GM08714 (cell line): ENCODE measurements around the gene LMX1A.

Experiments
- H3K4me3 ChIP-seq: fragments of 200-500 bp; sonication (Bioruptor generic); 2 replicates; pipeline ENCODE4 v1.5.1; 2014; ENCODE audit warnings: mild to moderate bottlenecking, low read length, inconsistent platforms
- ZNF274 ChIP-seq: IDR thresholded peaks from 2 replicates; pipeline ENCODE4 v1.6.1; 2012; ENCODE audit warnings: mild to moderate bottlenecking, low read depth, low read length

The LMX1A gene

GRCh38 chr1:165287329-165287728 is 69.2 kb downstream of the LMX1A start:
- no peak overlapping the region for H3K4me3 ChIP-seq
- TF ChIP-seq ZNF274, result no peak

DNA sequence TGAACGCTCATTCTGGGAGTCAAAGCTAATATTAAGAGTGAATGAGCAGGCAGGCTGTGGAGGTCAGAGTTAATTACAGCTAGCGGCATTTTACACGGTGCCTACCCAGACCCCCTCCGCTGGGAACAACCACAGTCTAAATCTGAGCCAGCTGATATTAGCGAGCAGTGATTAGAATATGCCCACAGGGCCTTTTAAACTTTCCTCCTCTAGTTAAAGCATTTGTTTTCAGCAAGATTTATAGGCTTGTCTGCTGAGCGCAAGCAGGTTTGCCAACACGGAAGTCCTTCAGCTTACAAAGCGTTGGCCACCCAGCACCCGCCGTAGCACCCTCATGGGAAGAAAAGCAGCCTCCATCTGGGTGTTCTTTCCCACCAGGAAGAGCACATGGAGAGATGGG is 72.1 kb downstream of the LMX1A start:
- H3K4me3 ChIP-seq, result no peak overlapping the region
- TF ChIP-seq ZNF274, result no peak

DNA sequence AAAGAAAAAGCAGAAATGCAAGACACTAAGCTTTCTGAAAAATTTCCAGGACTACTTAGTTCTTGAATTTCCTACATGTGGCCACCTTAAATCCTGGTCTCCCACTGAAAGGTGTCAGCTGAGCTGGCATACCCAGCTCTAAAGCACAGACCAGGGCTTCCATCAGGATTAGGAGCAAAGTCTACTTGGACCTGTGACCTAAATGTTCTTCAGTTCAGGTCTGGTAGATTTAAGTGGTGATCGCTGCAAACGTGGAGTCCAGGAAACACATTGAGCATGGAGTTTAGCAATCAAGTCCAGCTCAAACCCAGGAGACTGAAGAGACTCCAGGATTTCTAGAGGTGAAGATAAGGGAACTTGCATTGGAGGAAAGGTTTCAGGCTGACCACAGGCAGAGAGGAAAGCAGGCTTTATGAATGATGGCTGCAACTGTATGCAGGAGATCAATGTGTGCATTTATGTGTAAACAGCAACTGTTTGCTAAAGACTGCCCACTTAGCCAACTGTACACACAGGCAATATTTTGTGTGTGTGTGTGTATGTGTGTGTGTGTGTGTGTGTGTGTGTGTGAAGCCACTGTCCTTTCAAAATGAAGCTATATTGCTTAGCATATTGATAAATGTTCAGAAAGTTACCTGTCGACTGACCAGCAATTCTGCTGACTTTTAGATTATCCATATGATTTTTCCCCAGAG is 75.2 kb downstream of the LMX1A start:
- TF ChIP-seq ZNF274, result no peak
- H3K4me3 ChIP-seq, result no peak overlapping the region

- H3K4me3 ChIP-seq, result no peak overlapping the region
- no peak for TF ChIP-seq ZNF274
These were observed 76.6 kb downstream of the LMX1A start for GRCh38 chr1:165279882-165280281.

DNA sequence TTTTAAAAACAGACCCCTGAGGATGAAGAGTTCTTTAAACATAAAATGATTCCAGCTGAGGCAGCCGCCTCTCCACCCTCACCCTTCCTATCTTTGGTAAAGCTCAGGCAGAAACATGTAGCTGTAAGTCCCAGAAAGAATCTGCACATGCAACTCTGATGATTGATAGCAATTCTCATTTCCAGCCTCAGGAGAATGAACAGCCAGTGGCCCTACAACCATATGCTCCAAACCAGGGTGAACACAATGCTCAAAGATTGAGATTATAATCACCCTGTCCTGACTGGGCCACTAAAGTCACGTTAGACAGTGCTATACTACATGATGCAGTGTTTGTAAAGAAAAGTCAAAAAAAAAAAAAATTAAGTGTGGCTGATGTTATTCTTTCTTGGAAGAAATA is 80.2 kb downstream of the LMX1A start:
- TF ChIP-seq ZNF274, result no peak
- H3K4me3 ChIP-seq, result no peak overlapping the region

DNA sequence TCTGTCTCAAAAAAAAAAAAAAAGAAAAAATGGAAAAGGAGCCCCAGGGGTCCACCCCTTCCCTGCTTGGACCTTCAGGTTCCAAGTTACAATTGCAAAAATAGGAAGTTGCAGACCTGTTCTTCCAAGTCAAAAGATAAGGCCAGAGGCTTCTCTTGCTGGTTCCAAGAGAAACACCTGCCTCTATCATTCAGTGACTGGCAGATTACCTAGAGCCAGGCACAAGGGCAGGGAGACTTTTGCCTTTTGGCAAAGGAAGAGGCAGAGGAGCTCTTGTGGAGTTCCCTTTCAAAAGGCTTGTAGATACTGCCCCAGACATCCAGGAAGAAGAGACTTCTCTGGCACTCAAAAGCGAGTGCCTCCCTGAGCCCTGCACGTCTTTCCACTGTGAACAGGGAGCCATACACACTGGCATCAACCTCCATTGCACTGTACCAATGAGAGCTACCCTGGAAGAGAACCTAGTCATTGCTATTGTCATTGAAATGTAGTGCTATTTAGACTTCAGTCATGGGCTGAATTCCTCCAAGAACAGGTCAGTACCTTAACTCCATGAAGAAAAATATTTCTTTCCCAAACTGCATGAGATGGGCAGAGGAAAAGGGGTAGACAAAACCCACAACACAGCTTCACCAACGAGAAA is 91.2 kb downstream of the LMX1A start:
- H3K4me3 ChIP-seq, result no peak overlapping the region
- no peak for TF ChIP-seq ZNF274

DNA sequence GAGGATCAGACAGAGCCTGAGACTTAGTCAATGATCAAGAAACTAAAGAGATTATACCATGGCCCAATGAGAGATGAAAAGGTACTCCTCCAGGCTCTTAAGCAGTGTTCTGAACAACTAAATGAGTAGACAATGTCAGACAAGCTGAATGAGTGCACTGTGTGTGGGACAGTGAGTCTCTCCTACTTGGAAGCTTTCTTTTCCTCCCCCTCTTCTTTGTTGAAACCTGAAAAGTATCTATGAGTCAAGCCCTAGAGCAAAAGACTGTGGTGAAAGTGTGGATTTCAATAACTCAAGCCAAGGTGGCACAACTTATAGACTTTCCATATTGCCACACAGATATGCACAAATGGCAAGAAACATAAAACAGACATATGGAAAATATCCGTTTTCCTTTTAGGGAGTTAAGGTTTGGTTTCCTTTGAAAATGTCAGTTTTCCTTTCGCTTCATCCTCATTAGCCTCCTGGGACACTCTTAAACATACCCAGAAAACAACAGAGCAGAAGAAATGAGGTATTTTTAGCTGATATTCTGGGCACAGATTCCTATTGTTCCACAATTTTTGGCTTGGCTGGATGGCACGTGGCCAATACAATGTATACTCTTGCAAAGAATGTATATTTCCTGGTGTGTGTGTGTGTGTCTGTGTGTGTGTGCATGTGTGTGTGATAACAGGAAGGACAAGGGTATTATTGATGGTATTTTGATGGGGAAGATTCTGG is 96.6 kb downstream of the LMX1A start:
- H3K4me3 ChIP-seq, result no peak overlapping the region
- no peak for TF ChIP-seq ZNF274

DNA sequence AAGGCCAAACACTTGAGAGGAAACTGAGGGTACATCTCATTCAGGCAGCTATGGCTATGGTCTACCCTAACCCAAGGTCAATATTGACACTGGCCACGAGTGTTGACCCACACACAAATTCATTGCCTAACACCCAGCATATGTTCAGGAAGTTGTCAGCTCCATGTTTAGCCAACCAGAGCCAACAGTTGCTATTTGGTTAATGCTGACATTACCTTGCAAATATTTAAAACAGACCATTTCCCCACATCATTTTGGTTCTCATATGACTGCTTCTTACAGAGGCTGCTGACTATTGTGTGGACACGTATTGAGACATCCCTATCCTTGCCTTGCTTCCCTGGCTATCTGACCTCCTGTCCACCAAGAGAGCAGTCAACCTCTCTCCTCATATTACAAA is 97.3 kb downstream of the LMX1A start:
- no peak for TF ChIP-seq ZNF274
- H3K4me3 ChIP-seq, result no peak overlapping the region

GRCh38 chr1:165257969-165258459 is 98.5 kb downstream of the LMX1A start:
- no peak overlapping the region for H3K4me3 ChIP-seq
- TF ChIP-seq ZNF274, result no peak

DNA sequence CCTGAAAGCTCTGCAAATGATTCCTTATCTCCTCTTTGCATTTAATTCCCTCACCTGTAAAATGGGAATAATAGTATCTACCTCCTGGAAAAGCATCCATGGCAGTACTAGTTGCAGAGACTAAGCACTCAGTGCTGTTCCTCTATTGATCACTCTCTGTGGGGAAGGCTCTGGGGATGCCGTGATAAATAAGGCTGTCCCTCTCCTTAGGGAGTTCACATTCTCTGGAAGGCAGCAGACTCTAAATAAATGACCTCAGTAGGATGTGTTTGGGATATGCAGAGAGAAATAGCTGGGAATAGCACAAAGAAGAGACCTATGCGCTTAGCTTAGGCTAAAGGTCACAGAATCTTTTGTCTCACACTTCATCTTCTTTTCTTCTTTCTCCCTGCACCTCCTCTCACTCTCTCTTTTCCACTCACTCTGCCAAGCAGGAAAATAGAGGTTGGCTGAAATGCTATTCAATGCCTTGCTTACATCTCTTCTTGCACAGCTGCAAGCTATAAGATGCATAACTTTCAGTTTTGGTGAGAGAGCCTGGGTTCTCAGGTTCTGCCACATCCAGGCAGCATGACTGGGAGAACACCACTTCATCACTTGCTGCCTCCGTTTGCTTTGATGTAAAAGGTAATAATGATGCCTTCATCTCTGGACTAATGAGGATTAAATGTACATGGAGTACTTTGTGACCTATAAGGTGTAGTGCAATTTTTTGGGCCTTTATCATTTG is 101.5 kb downstream of the LMX1A start:
- H3K4me3 ChIP-seq, result no peak overlapping the region
- no peak for TF ChIP-seq ZNF274

DNA sequence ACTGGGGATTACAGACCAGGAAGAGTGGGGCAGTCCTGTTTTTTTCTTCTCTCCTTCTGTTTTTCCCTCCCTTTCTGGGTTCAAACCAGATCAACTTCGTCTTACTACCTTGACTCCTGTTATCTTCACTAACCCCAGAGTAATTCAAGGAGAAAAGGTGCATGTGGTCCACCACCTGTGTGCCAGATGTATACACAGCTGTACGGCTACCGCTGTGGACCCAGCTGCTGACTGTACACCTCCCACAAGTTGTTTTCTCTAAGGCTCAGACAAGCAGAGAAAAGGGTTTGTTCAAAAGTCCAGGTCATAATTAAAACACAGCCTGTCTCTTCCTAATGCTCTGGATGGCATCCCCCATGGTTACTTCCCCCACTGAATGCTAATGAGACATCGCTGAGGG is 102.1 kb downstream of the LMX1A start:
- no peak for TF ChIP-seq ZNF274
- no peak overlapping the region for H3K4me3 ChIP-seq

- H3K4me3 ChIP-seq, result no peak overlapping the region
- no peak for TF ChIP-seq ZNF274
These were observed 102.7 kb downstream of the LMX1A start for GRCh38 chr1:165253818-165254254.

DNA sequence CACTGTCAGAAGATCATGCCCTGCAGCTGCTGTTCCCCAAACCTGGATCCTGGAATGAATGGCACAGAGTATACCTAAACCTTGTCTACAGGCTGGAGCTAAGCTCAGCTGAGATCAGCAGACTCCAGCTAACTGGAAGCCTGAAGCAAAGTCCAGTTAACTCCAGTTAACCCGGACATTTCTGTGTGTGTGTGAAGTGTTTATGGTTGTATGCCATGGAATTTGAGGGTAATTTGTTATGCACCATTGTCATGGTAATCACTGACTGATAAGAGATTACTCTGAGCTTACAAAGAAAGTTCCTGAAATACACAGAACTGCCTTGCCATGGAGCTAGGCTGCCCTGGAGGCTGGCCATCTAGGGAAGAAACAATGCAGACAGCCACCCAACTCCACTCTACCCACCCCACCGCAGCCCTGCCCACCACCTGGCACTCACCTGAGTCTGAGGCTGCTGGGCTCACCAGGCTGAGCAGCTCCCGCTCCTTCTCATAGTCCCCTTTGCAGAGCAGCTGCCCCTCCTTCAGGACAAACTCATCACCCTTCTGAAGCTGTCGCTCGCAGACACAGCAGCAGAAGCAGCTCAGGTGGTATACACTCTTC is 107.4 kb downstream of the LMX1A start:
- no peak for TF ChIP-seq ZNF274
- no peak overlapping the region for H3K4me3 ChIP-seq

DNA sequence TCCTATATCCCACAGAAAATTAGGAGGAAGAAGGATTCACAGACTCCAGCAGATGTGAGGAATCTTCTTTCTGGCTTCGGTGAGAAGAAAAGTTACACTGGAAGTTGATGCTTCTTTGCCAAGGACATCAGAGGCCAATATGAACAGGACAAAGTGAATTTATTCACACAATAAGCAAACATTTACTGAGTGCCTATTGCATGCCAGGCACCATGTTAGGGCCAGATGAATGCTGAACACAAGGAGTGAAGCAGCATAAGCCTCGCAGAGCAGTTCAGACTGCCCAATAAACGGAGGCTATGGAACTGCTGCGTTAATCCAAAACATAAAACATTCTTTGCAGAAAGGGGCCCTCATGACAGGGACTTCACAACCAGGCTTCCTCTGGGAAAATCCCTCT is 114.6 kb downstream of the LMX1A start:
- no peak overlapping the region for H3K4me3 ChIP-seq
- no peak for TF ChIP-seq ZNF274
